DND-41 (cell line): ENCODE results near the gene PTCD2.

Experiments
- CTCF ChIP-seq: IDR thresholded peaks from 2 replicates; pipeline ENCODE4 v1.5.1; 2012; ENCODE audit warnings: borderline replicate concordance, low read length, moderate library complexity, mild to moderate bottlenecking; ENCODE audit not compliant: poor library complexity, severe bottlenecking; ENCODE audit errors: extremely low read depth
- EZH2 ChIP-seq: IDR thresholded peaks from 3 replicates; pipeline ENCODE4 v1.6.1; 2012; ENCODE audit warnings: borderline replicate concordance, low read depth, mild to moderate bottlenecking, moderate library complexity, low read length, inconsistent platforms; ENCODE audit not compliant: severe bottlenecking

- TF ChIP-seq CTCF (no peak), EZH2 (no peak)
These were observed 32.9 kb downstream of the PTCD2 start for GRCh38 chr5:72353046-72353445.
